Measurements from ENCODE around the gene UGT1A3. TPM values are rescaled to one million over a fixed set of nuclear protein-coding genes. Genes with fewer than 3 reads are reported as not detected.

UGT1A3 gene
- not detected in 2 replicates for total RNA-seq
- not detected in 2 replicates for polyA plus RNA-seq

- no peaks in the 10 kb centered on the region for H4K20me1 ChIP-seq (ENCODE audit: insufficient read depth, poor library complexity, severe bottlenecking)
- no peak for DNase-seq (ENCODE audit: low spot score)
- TF ChIP-seq CTCF (IDR thresholded peaks at IDR 0.05; ENCODE audit: poor library complexity) (no peak), EZH2phosphoT487 (IDR thresholded peaks at IDR 0.05; ENCODE audit: low read depth, severe bottlenecking, unreplicated experiment) (no peak), EZH2 (IDR thresholded peaks at IDR 0.05; ENCODE audit: borderline replicate concordance) (no peak)
- no peak within 1 kb of the TSS for H3K4me3 ChIP-seq
- no peaks in the 10 kb centered on the region for H3K27me3 ChIP-seq
- H2AFZ ChIP-seq: no peak within 1 kb of the TSS
- H3K4me1 ChIP-seq (ENCODE audit: insufficient read depth): no peaks in the 10 kb centered on the region
- H3K36me3 ChIP-seq (replicated peaks; ENCODE audit: insufficient read depth, low read depth): no peaks in the 10 kb centered on the region
- no peaks in the 10 kb centered on the region for H3K9me2 ChIP-seq (replicated peaks; ENCODE audit: insufficient read depth)
- 81% methylated on average over 8 of the region's 8 CpGs for WGBS (ENCODE audit: low lambda C conversion rate, missing lambda C conversion rate)
- no peak within 1 kb of the TSS for H3K4me2 ChIP-seq
- no peaks in the 10 kb centered on the region for H3K9me3 ChIP-seq (ENCODE audit: low read depth)
- H3K79me2 ChIP-seq: no peaks in the 10 kb centered on the region
- no peak within 1 kb of the TSS for H3K27ac ChIP-seq
Measured at GRCh38 chr2:233728723-233729301, at the start of gene UGT1A3. Gene UGT1A3, plus strand, starts transcription at chr2:233729042. Its CDS starts 85 bp downstream, at chr2:233729127.

GRCh38 chr2:233679196-233679595 lies 49.6 kb upstream of the UGT1A3 start:
- no peaks in the 10 kb centered on the region for H3K9me2 ChIP-seq (replicated peaks; ENCODE audit: insufficient read depth)
- no peak for TF ChIP-seq CTCF (IDR thresholded peaks at IDR 0.05; ENCODE audit: poor library complexity)
- TF ChIP-seq EZH2 (IDR thresholded peaks at IDR 0.05; ENCODE audit: borderline replicate concordance): no peak
- TF ChIP-seq EZH2phosphoT487 (IDR thresholded peaks at IDR 0.05; ENCODE audit: low read depth, severe bottlenecking, unreplicated experiment): no peak
- WGBS (ENCODE audit: low lambda C conversion rate, missing lambda C conversion rate): 74% methylated on average over 4 of the region's 4 CpGs
- DNase-seq (ENCODE audit: low spot score): no peak
- no peaks in the 10 kb centered on the region for H4K20me1 ChIP-seq (ENCODE audit: insufficient read depth, poor library complexity, severe bottlenecking)
- no peak overlapping the region for H3K4me2 ChIP-seq
- H3K27ac ChIP-seq: no peak overlapping the region
- no peak overlapping the region for H2AFZ ChIP-seq
- H3K4me1 ChIP-seq (ENCODE audit: insufficient read depth): no peaks in the 10 kb centered on the region
- H3K4me3 ChIP-seq: no peak overlapping the region
- no peaks in the 10 kb centered on the region for H3K27me3 ChIP-seq
- no peaks in the 10 kb centered on the region for H3K79me2 ChIP-seq
- no peaks in the 10 kb centered on the region for H3K9me3 ChIP-seq (ENCODE audit: low read depth)
- no peaks in the 10 kb centered on the region for H3K36me3 ChIP-seq (replicated peaks; ENCODE audit: insufficient read depth, low read depth)

- TF ChIP-seq CTCF (IDR thresholded peaks at IDR 0.05; ENCODE audit: poor library complexity) (no peak), EZH2phosphoT487 (IDR thresholded peaks at IDR 0.05; ENCODE audit: low read depth, severe bottlenecking, unreplicated experiment) (no peak), EZH2 (IDR thresholded peaks at IDR 0.05; ENCODE audit: borderline replicate concordance) (no peak)
- 97% methylated on average over 4 of the region's 4 CpGs for WGBS (ENCODE audit: low lambda C conversion rate, missing lambda C conversion rate)
- DNase-seq (ENCODE audit: low spot score): no peak
- H3K9me3 ChIP-seq (ENCODE audit: low read depth): no peaks in the 10 kb centered on the region
- no peak overlapping the region for H2AFZ ChIP-seq
- H3K36me3 ChIP-seq (replicated peaks; ENCODE audit: insufficient read depth, low read depth): no peaks in the 10 kb centered on the region
- no peaks in the 10 kb centered on the region for H4K20me1 ChIP-seq (ENCODE audit: insufficient read depth, poor library complexity, severe bottlenecking)
- no peaks in the 10 kb centered on the region for H3K9me2 ChIP-seq (replicated peaks; ENCODE audit: insufficient read depth)
- no peaks in the 10 kb centered on the region for H3K27me3 ChIP-seq
- no peak overlapping the region for H3K4me3 ChIP-seq
- H3K4me1 ChIP-seq (ENCODE audit: insufficient read depth): no peaks in the 10 kb centered on the region
- H3K79me2 ChIP-seq: no peaks in the 10 kb centered on the region
- H3K4me2 ChIP-seq: no peak overlapping the region
- H3K27ac ChIP-seq: no peak overlapping the region
Measured at GRCh38 chr2:233680361-233681045, 48.3 kb upstream of the UGT1A3 start.
